ENCODE data around the gene C8B. TPM values are rescaled to one million over a fixed set of nuclear protein-coding genes. Genes with fewer than 3 reads are reported as not detected.

Gene C8B
- total RNA-seq, 1 donor from 2014 or later, result not detected

DNA sequence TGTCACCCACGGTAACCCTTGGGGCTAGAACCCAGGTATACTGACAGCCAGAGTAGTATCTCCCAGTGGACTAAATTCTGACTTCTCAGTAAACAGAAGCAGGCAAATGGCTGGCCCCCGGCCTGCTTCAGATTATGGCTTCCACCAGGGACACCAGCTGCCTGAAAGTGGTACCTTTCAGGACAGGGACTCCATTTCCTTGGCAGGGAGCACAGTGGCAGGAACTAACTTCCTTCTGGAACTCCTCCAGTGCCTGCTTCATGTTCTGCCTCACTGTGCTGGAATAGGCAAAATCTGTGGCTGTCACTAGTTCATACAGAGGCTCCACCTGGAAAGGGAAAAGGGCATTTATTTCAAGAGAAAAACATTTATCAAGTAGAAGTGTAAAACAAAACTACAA is 32.7 kb downstream of the C8B start:
- DNase-seq (ENCODE audit: low spot score), result no peak

DNA sequence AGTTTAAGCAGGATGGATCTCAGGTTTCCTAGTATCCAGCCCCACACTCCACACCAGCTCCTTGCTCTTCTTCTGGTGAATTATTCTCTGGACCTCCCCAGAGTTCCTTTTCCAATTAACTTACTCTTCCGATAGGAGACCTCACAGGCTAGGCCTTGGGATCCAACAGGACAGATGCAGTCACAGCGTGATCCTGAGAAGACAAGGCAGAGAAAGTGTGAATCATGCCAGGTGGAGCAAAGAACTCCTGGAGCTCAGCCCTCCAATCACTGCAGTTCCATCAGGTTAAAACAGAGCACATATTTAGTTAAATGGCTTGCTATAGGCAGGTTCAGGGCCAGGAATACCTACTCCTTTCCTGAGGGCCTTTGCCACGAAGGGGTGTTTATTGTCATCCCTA is 34.1 kb downstream of the C8B start:
- no peak for DNase-seq (ENCODE audit: low spot score)

DNA sequence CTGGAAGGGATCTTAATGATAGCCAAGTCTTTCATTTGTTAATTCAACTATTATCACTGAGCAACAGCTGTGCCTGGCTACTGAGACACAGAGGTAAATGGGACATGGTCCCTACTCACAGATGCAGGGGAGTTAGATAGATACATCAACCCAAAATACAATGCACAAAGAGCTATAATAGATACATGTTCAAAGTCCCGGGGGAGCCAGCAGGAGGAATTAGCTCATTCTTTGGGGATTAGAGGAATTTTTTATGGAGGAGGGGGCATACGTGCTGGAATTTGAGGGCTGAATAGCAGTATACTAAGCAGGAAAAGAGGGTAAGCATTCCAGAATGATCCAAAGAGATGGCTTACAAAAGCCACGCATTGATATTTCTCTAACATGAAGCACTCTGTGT is 34.6 kb downstream of the C8B start:
- no peak for DNase-seq (ENCODE audit: low spot score)

DNA sequence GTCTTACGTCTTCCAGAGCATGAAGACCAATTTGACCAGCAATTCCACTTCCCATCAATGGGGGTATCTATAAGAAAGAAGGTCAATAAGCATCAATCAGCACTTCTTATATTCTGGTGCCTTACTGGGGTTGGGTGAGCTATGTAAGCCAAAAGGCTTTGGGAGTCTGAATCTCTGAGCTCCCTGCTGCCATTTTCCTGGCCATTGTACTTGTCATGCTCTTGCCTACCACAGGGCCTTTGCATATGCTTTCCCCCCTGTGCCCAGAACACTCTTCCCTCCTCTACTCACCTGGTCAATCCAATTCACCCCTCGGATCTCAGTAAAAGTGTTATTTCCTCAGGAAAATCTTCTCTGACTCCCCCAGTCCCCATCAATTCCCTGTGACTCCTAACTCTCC is 36.3 kb downstream of the C8B start:
- DNase-seq (ENCODE audit: low spot score), result no peak

- DNase-seq (ENCODE audit: low spot score), result no peak
Observed at GRCh38 chr1:56927986-56928385, 37.8 kb downstream of the C8B start.

- no peak for DNase-seq (ENCODE audit: low spot score)
Observed at GRCh38 chr1:56927171-56927570, 38.6 kb downstream of the C8B start.

GRCh38 chr1:56925193-56925592 is 40.6 kb downstream of the C8B start:
- DNase-seq (ENCODE audit: low spot score), result no peak

- DNase-seq (ENCODE audit: low spot score), result no peak
Observed at GRCh38 chr1:56924116-56924515, 41.7 kb downstream of the C8B start.

- no peak for DNase-seq (ENCODE audit: low spot score)
Observed at GRCh38 chr1:56923201-56923600, 42.6 kb downstream of the C8B start.

DNA sequence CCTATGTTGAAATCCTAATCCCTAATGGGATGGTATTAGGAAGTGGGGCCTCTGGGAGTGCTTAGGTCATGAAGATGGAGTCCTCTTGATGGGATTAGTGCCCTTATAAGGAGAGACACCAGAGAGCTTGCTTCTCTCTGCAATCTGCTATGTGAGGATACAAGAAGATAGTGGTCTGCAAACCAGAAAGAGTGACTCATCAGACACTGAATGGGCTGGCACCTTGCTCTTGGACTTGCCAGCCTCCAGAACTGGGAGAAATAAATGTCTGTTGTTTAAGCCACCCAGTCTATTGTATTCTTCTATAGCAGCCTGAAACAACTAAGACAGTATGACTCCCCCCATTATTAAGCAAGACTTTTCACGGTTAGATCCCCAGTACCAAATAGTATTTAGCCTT is 43.3 kb downstream of the C8B start:
- DNase-seq (ENCODE audit: low spot score), result no peak

DNA sequence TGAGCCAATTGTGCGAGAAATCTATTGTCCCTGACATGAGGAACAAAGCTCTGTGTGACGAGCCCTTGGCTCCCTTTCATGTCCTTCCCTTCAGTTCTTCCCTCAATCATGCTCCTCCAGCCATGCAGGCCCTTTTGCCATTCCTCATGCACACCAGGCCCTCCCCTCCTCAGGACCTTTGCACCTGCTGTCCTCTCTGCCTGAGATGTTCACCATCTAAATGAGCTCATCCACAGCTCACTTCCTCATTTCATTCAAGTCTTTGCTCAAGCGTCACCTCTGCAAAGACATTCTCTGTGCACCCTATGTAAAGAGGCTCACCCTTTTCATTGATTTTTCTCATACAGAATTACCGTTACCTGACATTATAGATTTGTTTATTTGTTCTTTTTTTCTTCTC is 43.7 kb downstream of the C8B start:
- no peak for DNase-seq (ENCODE audit: low spot score)

GRCh38 chr1:56921479-56921878 is 44.3 kb downstream of the C8B start:
- DNase-seq (ENCODE audit: low spot score), result no peak

DNA sequence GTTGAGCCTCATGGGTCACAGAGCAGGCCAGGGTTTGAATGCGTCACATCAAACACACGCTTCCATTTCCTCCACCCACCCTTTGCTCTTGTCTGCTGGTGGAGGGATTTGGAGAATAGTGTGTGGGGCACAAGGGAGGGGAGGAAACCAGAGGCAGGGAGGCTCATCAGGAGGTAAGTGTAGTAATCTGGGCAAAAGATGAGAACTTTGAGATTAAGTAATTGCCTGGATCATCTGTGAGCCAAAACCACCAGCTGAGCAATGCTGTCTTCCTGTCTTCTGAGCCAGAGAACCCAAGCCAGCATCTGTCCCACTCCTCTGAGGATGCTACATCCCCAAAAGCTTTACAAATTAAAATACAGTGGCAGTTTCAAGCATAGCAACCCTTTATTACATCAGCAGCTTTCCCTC is 45.2 kb downstream of the C8B start:
- no peak for DNase-seq (ENCODE audit: low spot score)

- DNase-seq (ENCODE audit: low spot score), result no peak
Observed at GRCh38 chr1:56917356-56917755, 48.5 kb downstream of the C8B start.

DNA sequence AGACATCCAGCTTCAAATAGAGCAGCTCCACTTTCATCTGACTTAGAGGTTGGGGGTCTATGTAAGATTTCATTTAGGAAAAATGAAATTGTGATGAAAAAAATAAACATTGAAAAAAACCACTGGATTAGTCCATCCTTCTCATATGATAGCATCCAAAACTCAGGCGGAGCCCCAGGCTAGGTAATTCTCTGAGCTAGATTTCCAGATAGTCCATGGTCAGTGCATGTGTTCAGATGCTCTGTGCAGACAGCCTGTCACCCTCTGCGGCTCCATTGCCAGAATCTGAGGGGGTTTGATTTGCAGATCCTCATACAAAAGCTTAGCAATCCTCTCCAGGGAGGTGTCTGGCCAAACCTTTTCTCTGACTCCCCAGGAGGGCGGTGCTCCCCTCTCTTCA is 49.2 kb downstream of the C8B start:
- no peak for DNase-seq (ENCODE audit: low spot score)

GRCh38 chr1:56915960-56916359 is 49.9 kb downstream of the C8B start:
- no peak for DNase-seq (ENCODE audit: low spot score)

- DNase-seq (ENCODE audit: low spot score), result no peak
Observed at GRCh38 chr1:56912325-56912724, 53.5 kb downstream of the C8B start.

GRCh38 chr1:56911098-56911938 is 54.5 kb downstream of the C8B start:
- no peak for DNase-seq (ENCODE audit: low spot score)

- no peak for DNase-seq (ENCODE audit: low spot score)
Observed at GRCh38 chr1:56910441-56910985, 55.3 kb downstream of the C8B start.

DNA sequence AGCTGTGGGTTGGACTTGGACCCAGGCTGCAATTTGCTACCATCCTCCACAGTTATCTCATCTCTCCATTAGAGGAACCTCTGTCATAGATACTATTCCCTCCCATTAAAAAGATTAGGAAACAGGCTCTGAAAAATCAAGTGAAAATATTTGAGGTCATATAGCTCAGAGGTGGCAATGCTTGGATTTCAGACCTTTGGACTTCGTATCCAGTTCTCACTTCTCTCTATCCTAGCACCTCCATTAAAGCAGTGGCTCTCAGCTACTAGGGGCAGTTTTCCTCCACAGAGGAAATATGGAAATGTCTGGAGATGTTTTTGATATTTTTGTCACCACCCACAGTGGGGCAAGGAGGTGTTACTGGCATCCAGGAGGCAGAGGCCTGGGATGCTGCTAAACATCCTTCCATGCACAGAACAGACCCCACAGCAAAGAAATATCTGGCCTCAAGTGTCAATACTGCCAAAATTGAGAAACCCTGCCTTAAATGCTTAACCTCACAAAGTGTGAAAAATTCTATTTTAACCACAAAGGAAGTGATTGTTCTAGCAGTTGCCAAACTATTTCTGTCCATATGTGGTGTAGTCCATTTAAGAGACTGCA is 57.1 kb downstream of the C8B start:
- no peak for DNase-seq (ENCODE audit: low spot score)

DNA sequence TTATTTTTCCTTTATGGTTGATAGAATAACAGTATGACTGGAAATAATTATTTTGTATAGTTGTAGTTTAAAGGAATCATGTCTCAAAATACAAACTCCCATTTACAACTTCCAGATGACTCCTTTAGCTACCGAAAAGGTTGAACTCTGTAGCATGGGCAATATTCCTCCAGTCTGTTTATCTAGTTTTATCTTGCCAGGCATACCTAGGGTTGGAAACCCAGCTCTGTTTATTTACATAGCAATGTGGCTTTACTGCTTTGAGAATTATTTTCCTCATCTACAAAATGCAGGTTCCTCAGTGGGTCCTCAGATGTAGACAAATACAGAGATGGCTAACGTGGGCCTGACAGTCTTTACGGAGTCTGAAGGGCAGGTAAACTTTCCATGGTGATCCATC is 60.1 kb downstream of the C8B start:
- no peak for DNase-seq (ENCODE audit: low spot score)

DNA sequence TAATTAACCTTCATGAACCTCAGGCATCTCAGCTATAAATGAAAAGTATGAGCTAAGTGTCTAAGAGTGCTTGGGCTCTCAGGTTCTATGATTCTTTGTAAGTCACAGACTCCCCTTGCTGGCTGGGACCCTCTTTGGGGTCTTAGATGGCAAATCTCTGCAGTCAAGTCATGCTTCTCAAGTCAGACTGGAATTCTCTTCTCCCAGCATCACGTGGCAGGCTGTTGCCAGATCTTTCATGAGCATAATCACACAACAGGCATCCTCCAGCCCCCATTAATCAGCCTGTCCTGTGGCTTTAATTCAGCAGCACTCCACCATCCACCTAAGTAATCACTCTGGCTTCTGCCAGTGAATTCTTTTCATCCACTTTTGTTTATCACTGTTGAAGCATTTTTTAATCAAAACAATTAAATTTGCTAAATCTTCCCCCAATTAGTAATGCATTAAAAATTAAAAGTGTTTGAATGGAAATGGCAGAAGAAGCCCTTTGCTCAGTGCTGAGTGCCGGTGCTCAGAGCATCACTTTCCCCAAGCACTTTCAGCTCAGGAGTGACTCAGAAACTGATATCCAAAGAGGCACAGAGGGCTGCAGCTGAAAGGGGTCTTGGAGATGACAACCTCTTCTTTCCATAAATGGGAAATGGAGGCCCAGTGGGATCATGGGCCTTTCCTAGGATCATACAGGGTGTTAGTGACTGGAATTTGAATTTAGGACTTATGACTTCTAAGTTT is 61.0 kb downstream of the C8B start:
- DNase-seq (ENCODE audit: low spot score), result no peak

Measured in mesenteric fat pad (tissue), 1 donor.